ENCODE results near the gene LRP5.
"Not testable (repeated sequence)": the region's sequence is repeated elsewhere in the genome, so short reads cannot be mapped to it uniquely, and the experiment has no call there.

LRP5 gene

GRCh38 chr11:68295940-68296339 lies 16.5 kb upstream of the LRP5 start:
- DNase-seq (ENCODE audit: low read depth) = no peak
- H3K4me3 ChIP-seq (ENCODE audit: low read depth, low read length) = no peak overlapping the region
- no peak for TF ChIP-seq CTCF (IDR thresholded peaks at IDR 0.05; ENCODE audit: insufficient read depth, low read depth, low read length, missing control alignments)

GRCh38 chr11:68296344-68297051 lies 15.9 kb upstream of the LRP5 start:
- TF ChIP-seq CTCF (IDR thresholded peaks at IDR 0.05; ENCODE audit: insufficient read depth, low read depth, low read length, missing control alignments) = no peak
- no peak overlapping the region for H3K4me3 ChIP-seq (ENCODE audit: low read depth, low read length)
- no peak for DNase-seq (ENCODE audit: low read depth)

- H3K4me3 ChIP-seq (ENCODE audit: low read depth, low read length) = no peak overlapping the region
- DNase-seq (ENCODE audit: low read depth) = no peak
- no peak for TF ChIP-seq CTCF (IDR thresholded peaks at IDR 0.05; ENCODE audit: insufficient read depth, low read depth, low read length, missing control alignments)
Observed at GRCh38 chr11:68297052-68297378, 15.4 kb upstream of the LRP5 start.

GRCh38 chr11:68297494-68297811 lies 14.9 kb upstream of the LRP5 start:
- no peak overlapping the region for H3K4me3 ChIP-seq (ENCODE audit: low read depth, low read length)
- no peak for TF ChIP-seq CTCF (IDR thresholded peaks at IDR 0.05; ENCODE audit: insufficient read depth, low read depth, low read length, missing control alignments)
- DNase-seq (ENCODE audit: low read depth) = no peak

GRCh38 chr11:68297812-68298658 lies 14.4 kb upstream of the LRP5 start:
- no peak overlapping the region for H3K4me3 ChIP-seq (ENCODE audit: low read depth, low read length)
- peak; percentile 99 for TF ChIP-seq CTCF (IDR thresholded peaks at IDR 0.05; ENCODE audit: insufficient read depth, low read depth, low read length, missing control alignments)
- DNase-seq (ENCODE audit: low read depth) = peak; percentile 84

- no peak for TF ChIP-seq CTCF (IDR thresholded peaks at IDR 0.05; ENCODE audit: insufficient read depth, low read depth, low read length, missing control alignments)
- no peak for DNase-seq (ENCODE audit: low read depth)
Observed at GRCh38 chr11:68298659-68299516, 13.5 kb upstream of the LRP5 start.

GRCh38 chr11:68299517-68299879 lies 12.9 kb upstream of the LRP5 start:
- DNase-seq (ENCODE audit: low read depth); H3K4me3 ChIP-seq (ENCODE audit: low read depth, low read length): not testable (repeated sequence)

More at GRCh38 chr11:68298659-68299516, 13.5 kb upstream of the LRP5 start:
- no peak overlapping the region for H3K4me3 ChIP-seq (ENCODE audit: low read depth, low read length)
